NK-92 (cell line): ENCODE results near the gene EVL.
"Not testable (repeated sequence)": the region's sequence is repeated elsewhere in the genome, so short reads cannot be mapped to it uniquely, and the experiment has no call there.

ENCODE experiments used
- DNase-seq: peaks from one replicate; lab custom pipeline; 2025; ENCODE audit not compliant: unreplicated experiment; lab: John Stamatoyannopoulos, UW

The EVL gene

GRCh38 chr14:100065111-100065871 is at the start of gene EVL:
Gene EVL, plus strand, starts transcription at chr14:100065422. Its CDS starts 79 bp downstream, at chr14:100065501.
- DNase-seq = no peak

- DNase-seq = no peak
These were observed 47.7 kb upstream of the EVL start for GRCh38 chr14:100017553-100017952.

GRCh38 chr14:100018054-100018453 is 47.2 kb upstream of the EVL start:
- no peak for DNase-seq

- DNase-seq = no peak
These were observed 46.7 kb upstream of the EVL start for GRCh38 chr14:100018482-100018881.

- no peak for DNase-seq
These were observed 46.0 kb upstream of the EVL start for GRCh38 chr14:100019156-100019744.

- no peak for DNase-seq
These were observed 44.6 kb upstream of the EVL start for GRCh38 chr14:100020629-100021028.

- DNase-seq = no peak
These were observed 42.3 kb upstream of the EVL start for GRCh38 chr14:100022772-100023451.

GRCh38 chr14:100025111-100025510 is 40.1 kb upstream of the EVL start:
- no peak for DNase-seq

- no peak for DNase-seq
These were observed 37.3 kb upstream of the EVL start for GRCh38 chr14:100027771-100028490.

GRCh38 chr14:100028990-100029677 is 36.1 kb upstream of the EVL start:
- DNase-seq = no peak

GRCh38 chr14:100030006-100030405 is 35.2 kb upstream of the EVL start:
- not testable (repeated sequence) for DNase-seq

- no peak for DNase-seq
These were observed 34.6 kb upstream of the EVL start for GRCh38 chr14:100030452-100031153.

GRCh38 chr14:100031506-100032281 is 33.5 kb upstream of the EVL start:
- no peak for DNase-seq

GRCh38 chr14:100032738-100033137 is 32.5 kb upstream of the EVL start:
- DNase-seq = no peak

- DNase-seq = no peak
These were observed 31.7 kb upstream of the EVL start for GRCh38 chr14:100033347-100034075.

GRCh38 chr14:100034468-100034867 is 30.8 kb upstream of the EVL start:
- DNase-seq = no peak

GRCh38 chr14:100034961-100035500 is 30.2 kb upstream of the EVL start:
- no peak for DNase-seq

- no peak for DNase-seq
These were observed 29.5 kb upstream of the EVL start for GRCh38 chr14:100035700-100036099.

GRCh38 chr14:100037353-100037752 is 27.9 kb upstream of the EVL start:
- DNase-seq = no peak
